Measurements from ENCODE around the gene CST5.

- TF ChIP-seq POLR2A (IDR thresholded peaks at IDR 0.05; ENCODE audit: low read depth, low read length) (no peak), TAF1 (IDR thresholded peaks at IDR 0.05; ENCODE audit: borderline replicate concordance, low read depth, low read length) (no peak), POLR2AphosphoS5 (IDR thresholded peaks at IDR 0.05; ENCODE audit: low read depth, low read length) (no peak)
These were observed 1.8 kb upstream of the CST5 start for GRCh38 chr20:23881371-23881770.

Measured in GM12892 (cell line).